T-helper 1 cell treated with Interleukin-12 subunit alpha and Interleukin-12 subunit beta and Interleukin-4 antibody, amounts not matched to agents 30 μg/mL and 1 μg/mL, for 36 hours (primary cell): ENCODE results near the gene DNAAF1.

Source experiments
- H3K27ac Mint-ChIP-seq: one replicate; pipeline ENCODE4 v1.8.0; 2021; ENCODE audit warnings: mild to moderate bottlenecking, mixed read lengths
- H3K27me3 Mint-ChIP-seq: one replicate; pipeline ENCODE4 v1.8.0; 2021; ENCODE audit warnings: low read depth, mixed read lengths
- H3K36me3 Mint-ChIP-seq: one replicate; pipeline ENCODE4 v1.8.0; 2021; ENCODE audit warnings: low read depth, mixed read lengths
- H3K4me1 Mint-ChIP-seq: one replicate; pipeline ENCODE4 v1.8.0; 2021; ENCODE audit warnings: low read depth, mixed read lengths
- H3K4me3 Mint-ChIP-seq: one replicate; pipeline ENCODE4 v1.8.0; 2021; ENCODE audit warnings: mild to moderate bottlenecking, moderate library complexity, mixed read lengths
- H3K9me3 Mint-ChIP-seq: one replicate; pipeline ENCODE4 v1.8.0; 2021; ENCODE audit warnings: mixed read lengths

Gene DNAAF1

DNA sequence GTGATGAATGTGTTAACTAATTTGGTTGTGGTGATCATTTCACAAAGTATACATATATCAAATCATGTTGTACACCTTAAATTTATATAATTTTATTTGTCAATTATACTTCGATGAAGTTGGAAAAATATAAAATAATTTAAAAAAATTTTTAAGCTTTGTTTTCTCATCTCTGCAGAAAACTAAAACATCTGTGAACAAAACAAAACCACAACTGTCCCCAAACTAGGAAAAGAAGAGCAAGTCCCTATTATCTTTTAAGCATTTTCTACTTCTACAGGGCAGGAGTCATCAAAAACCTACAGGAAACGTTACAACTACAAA is 6.6 kb upstream of the DNAAF1 start:
- peaks cover 10% of the 10 kb centered on the region for H3K27me3 Mint-ChIP-seq
- no peaks in the 10 kb centered on the region for H3K9me3 Mint-ChIP-seq
- H3K4me1 Mint-ChIP-seq = peaks cover 14% of the 10 kb centered on the region
- no peak overlapping the region for H3K27ac Mint-ChIP-seq
- H3K36me3 Mint-ChIP-seq = no peaks in the 10 kb centered on the region
- H3K4me3 Mint-ChIP-seq = no peak overlapping the region

DNA sequence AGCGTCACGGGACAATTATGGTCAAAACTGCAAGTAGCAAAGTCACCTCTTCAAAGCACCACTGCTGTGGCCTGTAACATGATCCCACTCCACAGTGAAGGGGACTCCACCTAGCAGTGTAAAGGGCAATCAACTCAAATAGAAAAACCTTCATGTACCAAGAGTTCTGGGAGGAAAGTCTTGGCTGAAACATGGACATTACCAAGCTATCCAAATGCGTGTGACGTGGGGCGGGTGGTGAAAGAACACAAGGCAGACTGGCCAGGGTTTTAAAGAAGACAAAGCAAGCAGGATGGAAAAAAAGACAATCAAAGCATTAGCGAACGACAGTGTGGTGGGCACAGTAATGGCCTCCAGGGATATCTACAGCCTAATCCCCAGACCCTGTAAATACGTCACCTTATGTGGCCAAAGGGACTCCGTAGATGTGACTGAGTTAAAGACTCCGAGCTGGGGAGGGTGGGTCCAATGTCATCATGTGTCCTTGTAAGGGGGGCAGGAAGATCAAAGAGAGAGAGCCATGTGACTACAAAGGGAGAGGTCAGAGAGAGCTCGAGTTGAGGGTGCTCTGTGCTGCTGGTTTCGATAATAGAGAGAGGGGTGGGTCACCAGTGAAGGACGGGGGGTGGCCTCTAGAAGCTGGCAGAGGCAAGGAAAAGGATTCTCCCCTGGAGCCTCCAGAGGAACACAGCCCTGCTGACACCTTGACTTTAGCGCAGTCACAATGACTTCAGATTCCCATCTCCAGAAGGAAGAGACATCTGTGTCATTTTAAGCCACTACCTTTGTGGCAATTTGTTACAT is 6.1 kb upstream of the DNAAF1 start:
- Mint-ChIP-seq H3K4me1 (peaks cover 16% of the 10 kb centered on the region), H3K36me3 (no peaks in the 10 kb centered on the region), H3K4me3 (peak overlapping the region; percentile 32), H3K9me3 (no peaks in the 10 kb centered on the region), H3K27me3 (peaks cover 12% of the 10 kb centered on the region), H3K27ac (peak overlapping the region; percentile 22)

DNA sequence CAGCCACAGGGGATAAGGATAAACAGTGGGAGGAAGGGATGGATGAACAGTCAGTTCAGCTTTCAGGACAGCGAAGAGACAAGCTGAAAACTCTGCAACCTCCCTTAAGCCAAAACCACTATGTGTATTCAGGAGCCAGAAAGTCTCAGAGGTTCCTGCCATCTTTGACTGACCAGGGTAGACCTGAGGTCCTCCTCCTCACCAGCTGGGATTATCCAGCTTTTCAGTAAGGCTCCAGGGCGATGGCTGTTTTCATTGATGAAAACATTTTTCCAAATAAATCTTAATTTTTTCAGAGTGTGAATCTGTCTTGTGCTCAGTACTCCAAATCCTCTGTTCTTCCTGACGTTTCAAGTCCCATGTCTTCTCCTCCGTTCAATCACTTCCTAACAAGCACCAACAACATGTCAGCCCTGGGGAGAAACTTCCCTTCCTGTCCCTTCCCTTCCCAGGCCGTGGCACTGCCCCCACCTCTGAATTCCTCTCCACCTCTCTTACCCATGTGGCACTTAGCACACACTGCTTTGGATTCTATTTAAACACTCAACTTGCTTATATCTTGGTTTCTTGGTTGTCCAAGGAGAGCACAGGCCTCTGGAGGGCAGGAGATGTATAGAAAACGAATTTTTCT is 5.4 kb upstream of the DNAAF1 start:
- Mint-ChIP-seq H3K27me3 (peaks cover 17% of the 10 kb centered on the region), H3K27ac (no peak overlapping the region), H3K4me1 (peaks cover 19% of the 10 kb centered on the region), H3K36me3 (no peaks in the 10 kb centered on the region), H3K9me3 (no peaks in the 10 kb centered on the region), H3K4me3 (no peak overlapping the region)

DNA sequence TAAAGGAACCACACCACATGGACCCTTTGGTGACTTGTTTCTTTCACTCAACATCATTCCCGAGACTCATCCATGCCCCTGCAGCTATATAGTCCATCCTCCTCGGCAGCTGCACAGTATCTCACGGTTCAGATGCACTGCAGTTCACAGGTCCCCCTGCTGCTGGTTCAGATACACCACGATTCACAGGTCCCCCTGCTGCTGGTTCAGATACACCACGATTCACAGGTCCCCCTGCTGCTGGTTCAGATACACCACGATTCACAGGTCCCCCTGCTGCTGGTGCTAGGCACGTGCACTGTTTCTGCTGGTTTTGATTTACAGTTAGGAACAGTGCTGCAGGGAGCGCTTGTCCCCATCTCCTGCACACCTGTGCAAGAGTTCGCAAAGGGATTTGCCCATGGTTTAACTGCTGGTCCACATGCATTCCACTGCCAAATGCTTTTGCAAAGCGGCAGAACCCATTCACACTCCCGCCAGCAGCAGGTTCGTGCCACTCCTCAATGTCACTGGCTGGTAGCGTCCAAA is 3.9 kb upstream of the DNAAF1 start:
- H3K27me3 Mint-ChIP-seq = peaks cover 17% of the 10 kb centered on the region
- H3K4me3 Mint-ChIP-seq = no peak overlapping the region
- peaks cover 19% of the 10 kb centered on the region for H3K4me1 Mint-ChIP-seq

DNA sequence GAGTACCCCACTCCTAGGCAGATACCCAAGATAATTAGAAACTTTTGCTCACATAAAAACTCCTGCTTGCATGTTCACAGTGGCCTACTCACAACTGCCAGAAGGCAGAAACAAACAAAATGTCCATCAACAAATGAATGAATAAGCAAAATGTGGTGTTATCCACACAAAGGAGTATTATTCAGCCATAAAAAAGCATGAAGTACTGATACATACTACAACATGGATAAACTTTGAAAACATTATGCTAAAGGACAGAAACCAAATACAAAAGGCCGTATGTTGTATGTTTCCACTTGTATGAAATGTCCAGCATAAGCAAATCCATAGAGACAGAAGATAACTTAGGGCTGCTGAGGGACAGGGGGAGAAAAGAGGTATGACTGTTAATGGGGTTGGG is 2.0 kb upstream of the DNAAF1 start:
- H3K27me3 Mint-ChIP-seq = peaks cover 20% of the 10 kb centered on the region
- H3K4me1 Mint-ChIP-seq = peaks cover 19% of the 10 kb centered on the region
- peak overlapping the region; percentile 38 for H3K4me3 Mint-ChIP-seq
- H3K9me3 Mint-ChIP-seq = no peaks in the 10 kb centered on the region
- no peaks in the 10 kb centered on the region for H3K36me3 Mint-ChIP-seq
- no peak overlapping the region for H3K27ac Mint-ChIP-seq

More for the DNA sequence above, 3.9 kb upstream of the DNAAF1 start:
- H3K36me3 Mint-ChIP-seq = no peaks in the 10 kb centered on the region
- no peaks in the 10 kb centered on the region for H3K9me3 Mint-ChIP-seq
- no peak overlapping the region for H3K27ac Mint-ChIP-seq

DNA sequence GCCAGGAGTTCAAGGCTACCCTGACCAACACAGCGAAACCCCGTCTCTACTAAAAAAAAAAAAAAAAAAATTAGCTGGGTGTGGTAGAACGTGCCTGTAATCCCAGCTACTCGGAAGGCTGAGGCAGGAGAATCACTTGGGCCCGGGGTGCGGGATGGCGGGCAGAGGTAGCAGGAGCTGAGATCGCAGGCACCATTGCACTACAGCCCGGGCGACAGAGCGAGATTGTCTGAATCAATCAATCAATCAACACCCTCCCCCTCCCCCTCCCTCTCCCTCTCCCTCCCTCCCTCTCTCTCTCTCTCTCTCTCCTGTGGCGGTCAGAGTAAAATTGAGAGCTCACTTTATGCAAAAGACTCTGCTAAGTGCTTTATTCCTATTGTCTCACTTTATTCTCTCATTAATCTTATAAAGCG is 1.3 kb upstream of the DNAAF1 start:
- Mint-ChIP-seq H3K4me3 (peak overlapping the region; percentile 95), H3K27ac (peak overlapping the region; percentile 89), H3K36me3 (no peaks in the 10 kb centered on the region), H3K4me1 (peaks cover 16% of the 10 kb centered on the region), H3K9me3 (no peaks in the 10 kb centered on the region), H3K27me3 (peaks cover 20% of the 10 kb centered on the region)

DNA sequence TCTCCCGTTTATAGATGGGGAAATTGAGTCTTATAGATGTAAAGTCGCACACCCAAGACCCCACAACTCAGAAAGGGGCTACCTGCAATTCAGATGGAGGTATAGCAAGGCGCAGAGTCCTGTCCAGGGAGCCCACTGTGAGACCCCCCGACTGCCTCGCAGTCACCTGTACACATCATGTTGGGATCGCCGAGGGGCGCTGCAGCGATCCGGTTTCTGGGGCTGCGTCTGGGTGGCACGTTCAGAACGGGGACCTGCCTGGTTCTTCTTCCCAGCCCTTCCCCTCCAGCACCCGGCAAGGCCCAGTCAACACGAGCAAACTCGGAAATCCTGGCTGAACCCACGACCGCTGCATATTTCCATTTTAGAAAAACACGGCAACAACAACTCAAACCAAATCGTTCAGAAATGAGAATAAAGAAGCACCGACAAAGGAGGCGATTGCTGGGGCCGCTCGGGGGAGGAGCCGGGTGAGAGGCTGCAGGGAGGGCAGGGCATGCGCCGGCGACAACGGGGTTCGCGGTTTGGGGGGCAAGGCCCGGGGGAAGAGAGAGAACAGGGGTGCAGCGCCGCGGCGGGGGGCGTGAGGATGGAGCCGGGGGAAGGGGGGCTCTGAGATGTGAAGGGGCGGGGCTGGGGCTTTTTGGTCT is 774 bp upstream of the DNAAF1 start:
- Mint-ChIP-seq H3K4me3 (peak overlapping the region; percentile 95), H3K9me3 (no peaks in the 10 kb centered on the region), H3K4me1 (peaks cover 11% of the 10 kb centered on the region), H3K27me3 (peaks cover 20% of the 10 kb centered on the region), H3K27ac (peak overlapping the region; percentile 89), H3K36me3 (no peaks in the 10 kb centered on the region)

DNA sequence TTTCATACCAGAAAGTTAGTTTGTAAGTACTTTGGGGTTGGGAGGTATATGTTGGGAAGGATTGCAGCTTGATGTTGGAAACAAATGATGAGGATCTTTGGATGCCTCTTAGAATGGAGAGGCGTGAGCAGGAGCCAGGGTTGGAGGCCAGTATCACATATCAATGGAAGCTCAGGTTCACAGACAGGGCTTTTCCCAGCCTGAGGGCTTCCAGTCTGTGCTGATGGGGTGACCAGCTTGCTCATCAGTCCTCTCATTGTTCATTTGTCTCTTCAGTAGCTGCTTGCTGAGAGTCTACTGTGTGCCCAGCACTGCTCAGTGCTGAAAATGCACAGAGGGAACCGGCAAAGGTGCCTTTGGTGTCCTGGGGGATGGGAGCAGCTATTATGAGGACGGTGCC is 5.8 kb downstream of the DNAAF1 start:
- no peak overlapping the region for H3K4me3 Mint-ChIP-seq
- peaks cover 28% of the 10 kb centered on the region for H3K27me3 Mint-ChIP-seq
- no peaks in the 10 kb centered on the region for H3K36me3 Mint-ChIP-seq
- no peaks in the 10 kb centered on the region for H3K4me1 Mint-ChIP-seq
- no peak overlapping the region for H3K27ac Mint-ChIP-seq
- no peaks in the 10 kb centered on the region for H3K9me3 Mint-ChIP-seq

DNA sequence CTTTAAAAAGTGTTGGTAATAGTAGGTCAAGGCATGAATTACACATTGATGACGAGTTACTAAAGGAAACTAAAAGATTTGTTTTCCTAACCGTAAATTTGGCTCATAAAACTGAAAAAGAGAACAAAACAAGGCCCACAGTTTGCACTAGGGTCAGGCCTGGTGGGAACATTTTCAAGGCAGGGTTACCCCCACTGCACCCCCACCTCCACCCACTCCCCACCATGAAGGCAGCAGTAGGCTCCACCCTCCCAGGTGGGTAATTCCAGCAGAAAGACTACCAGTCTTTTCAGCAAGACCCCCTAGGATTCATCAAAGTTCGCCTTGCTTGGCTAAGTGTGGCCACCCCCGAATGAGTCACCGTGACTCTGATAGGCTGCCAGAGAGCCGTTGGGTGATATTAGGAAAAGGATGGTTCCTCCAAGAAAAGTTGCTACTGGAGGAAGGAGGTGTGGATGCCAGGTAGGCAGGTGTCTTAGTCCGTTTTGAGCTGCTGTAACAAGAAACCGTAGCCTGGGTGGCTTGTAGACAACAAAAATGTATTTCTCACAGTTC is 8.6 kb downstream of the DNAAF1 start:
- no peak overlapping the region for H3K4me3 Mint-ChIP-seq
- peaks cover 40% of the 10 kb centered on the region for H3K27me3 Mint-ChIP-seq
- H3K9me3 Mint-ChIP-seq = no peaks in the 10 kb centered on the region

DNA sequence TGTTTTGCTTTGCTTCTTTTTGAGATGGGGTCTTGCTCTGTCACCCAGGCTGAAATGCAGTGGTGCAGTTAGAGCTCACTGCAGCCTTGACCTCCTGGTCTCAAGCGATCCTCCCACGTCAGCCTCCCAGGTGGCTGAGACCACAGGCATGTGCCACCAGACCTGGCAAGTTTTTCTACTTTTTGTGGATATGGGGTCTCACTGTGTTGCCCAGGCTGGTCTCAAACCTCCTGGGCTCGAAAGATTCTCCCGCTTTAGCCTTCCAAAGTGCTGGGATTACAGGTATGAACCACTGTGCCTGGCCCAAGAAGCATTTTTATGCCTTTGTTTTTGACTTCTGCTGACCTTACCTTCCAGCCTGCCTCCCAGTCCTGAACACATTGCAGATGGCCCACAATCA is 10.1 kb downstream of the DNAAF1 start:
- Mint-ChIP-seq H3K36me3 (no peaks in the 10 kb centered on the region), H3K4me3 (no peak overlapping the region), H3K4me1 (peaks cover 2% of the 10 kb centered on the region), H3K9me3 (no peaks in the 10 kb centered on the region), H3K27ac (no peak overlapping the region), H3K27me3 (peaks cover 52% of the 10 kb centered on the region)

More for the DNA sequence above, 8.6 kb downstream of the DNAAF1 start:
- Mint-ChIP-seq H3K27ac (no peak overlapping the region), H3K4me1 (peaks cover 2% of the 10 kb centered on the region), H3K36me3 (no peaks in the 10 kb centered on the region)

DNA sequence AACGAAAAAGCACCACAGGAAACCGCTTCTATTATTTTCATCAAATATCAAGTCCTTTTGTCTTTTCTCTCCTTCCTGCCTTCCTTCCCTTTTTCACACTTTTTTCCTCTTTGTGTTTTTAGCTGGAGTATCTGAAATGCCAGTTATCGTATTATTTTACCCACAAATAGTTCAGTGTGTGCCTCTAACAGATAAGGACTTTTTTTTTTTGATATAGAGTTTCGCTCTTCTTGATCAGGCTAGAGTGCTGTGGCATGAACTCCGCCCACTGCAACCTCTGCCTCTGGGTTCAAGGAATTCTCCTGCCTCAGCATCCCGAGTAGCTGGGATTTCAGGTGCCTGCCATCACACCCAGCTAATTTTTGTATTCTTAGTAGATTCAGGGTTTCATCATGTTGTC is 10.7 kb downstream of the DNAAF1 start:
- H3K4me1 Mint-ChIP-seq = peaks cover 2% of the 10 kb centered on the region
- peaks cover 52% of the 10 kb centered on the region for H3K27me3 Mint-ChIP-seq
- no peaks in the 10 kb centered on the region for H3K36me3 Mint-ChIP-seq
- H3K4me3 Mint-ChIP-seq = no peak overlapping the region
- no peak overlapping the region for H3K27ac Mint-ChIP-seq
- no peaks in the 10 kb centered on the region for H3K9me3 Mint-ChIP-seq

DNA sequence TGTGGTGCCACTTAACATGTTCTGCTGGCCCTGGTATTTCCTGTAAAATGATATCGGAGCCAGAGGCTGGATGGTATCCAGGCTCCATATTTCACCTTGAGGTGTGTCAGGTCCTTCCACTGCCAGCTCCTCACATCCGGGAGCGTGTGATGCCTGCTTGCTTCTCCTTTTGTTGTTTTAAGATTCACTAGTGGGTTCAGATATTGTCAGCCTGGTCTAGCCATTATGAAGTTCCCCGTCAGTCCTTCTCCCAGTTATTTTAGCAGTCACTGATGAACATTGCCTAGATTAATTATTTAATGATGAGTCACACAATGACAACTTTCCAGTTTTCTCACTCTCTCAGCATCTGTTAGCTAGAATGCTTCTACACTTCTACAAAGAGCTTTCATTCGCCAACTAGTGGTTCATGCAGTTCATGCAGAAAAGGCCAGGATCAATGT is 11.3 kb downstream of the DNAAF1 start:
- Mint-ChIP-seq H3K4me3 (no peak overlapping the region), H3K27me3 (peaks cover 48% of the 10 kb centered on the region), H3K27ac (no peak overlapping the region), H3K9me3 (no peaks in the 10 kb centered on the region), H3K4me1 (peaks cover 2% of the 10 kb centered on the region), H3K36me3 (no peaks in the 10 kb centered on the region)

DNA sequence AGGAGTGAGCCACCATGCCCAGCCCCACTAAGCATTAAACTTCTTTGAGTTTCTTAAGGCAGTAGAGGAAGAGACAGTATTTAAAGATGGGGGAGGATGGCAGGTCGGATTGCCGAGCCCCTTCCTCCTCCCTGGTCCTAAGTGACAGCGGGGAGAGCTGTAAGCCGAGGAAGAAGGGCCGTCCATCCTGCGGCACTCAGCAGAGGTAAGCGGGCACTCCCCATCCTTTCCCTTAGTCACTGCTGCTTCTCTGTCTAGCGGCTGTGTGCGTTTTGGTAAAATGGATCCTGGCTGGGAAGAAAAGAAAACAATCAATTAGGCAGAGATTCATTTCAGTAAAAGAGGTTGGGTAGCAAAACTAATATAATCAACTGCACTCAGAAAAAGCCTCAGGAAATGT is 13.9 kb downstream of the DNAAF1 start:
- H3K4me3 Mint-ChIP-seq = no peak overlapping the region

DNA sequence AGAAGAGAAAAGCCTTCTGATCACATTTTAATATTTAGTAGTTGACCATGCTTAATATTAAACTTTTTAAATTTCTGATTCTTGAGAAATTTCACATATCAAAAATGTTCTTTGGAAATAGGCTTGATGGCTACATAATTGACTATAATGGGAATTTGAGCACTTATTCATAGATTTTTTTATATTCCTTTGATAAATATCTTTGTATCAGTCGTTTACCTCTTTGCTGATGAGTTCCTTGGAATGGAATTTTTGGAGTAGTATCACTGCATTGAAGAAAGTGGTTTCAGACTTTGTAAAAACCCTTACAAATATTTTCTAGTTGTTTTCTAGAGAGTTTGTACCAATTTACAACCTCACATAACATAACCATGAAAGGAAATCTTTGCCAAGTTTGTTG is 14.7 kb downstream of the DNAAF1 start:
- Mint-ChIP-seq H3K4me1 (peaks cover 2% of the 10 kb centered on the region), H3K27ac (no peak overlapping the region), H3K36me3 (no peaks in the 10 kb centered on the region), H3K9me3 (no peaks in the 10 kb centered on the region), H3K27me3 (peaks cover 59% of the 10 kb centered on the region), H3K4me3 (no peak overlapping the region)

More for the DNA sequence above, 13.9 kb downstream of the DNAAF1 start:
- H3K4me1 Mint-ChIP-seq = peaks cover 2% of the 10 kb centered on the region
- H3K27me3 Mint-ChIP-seq = peaks cover 52% of the 10 kb centered on the region
- H3K36me3 Mint-ChIP-seq = no peaks in the 10 kb centered on the region
- no peak overlapping the region for H3K27ac Mint-ChIP-seq
- H3K9me3 Mint-ChIP-seq = no peaks in the 10 kb centered on the region
